HG02571 (cell line): Measurements from ENCODE around the gene ERBB4.
A peak's percentile ranks its signal among the peaks of the same experiment; 100 is the strongest.

Experiments
- ATAC-seq: cut with Tn5 transposase; IDR thresholded peaks from one replicate; pipeline ENCODE4 v1.9.1; 2021; ENCODE audit warnings: mild to moderate bottlenecking, moderate library complexity; ENCODE audit not compliant: unreplicated experiment

ERBB4 gene

GRCh38 chr2:211387734-211388133 is 1150.9 kb downstream of the ERBB4 start:
- no peak for ATAC-seq

- ATAC-seq = no peak
Observed at GRCh38 chr2:211380041-211380440, 1158.6 kb downstream of the ERBB4 start.

- no peak for ATAC-seq
Observed at GRCh38 chr2:211376410-211376809, 1162.2 kb downstream of the ERBB4 start.

- no peak for ATAC-seq
Observed at GRCh38 chr2:211373203-211373602, 1165.4 kb downstream of the ERBB4 start.

GRCh38 chr2:211371465-211371864 is 1167.1 kb downstream of the ERBB4 start:
- no peak for ATAC-seq

GRCh38 chr2:211368467-211368866 is 1170.1 kb downstream of the ERBB4 start:
- no peak for ATAC-seq

GRCh38 chr2:211367711-211368110 is 1170.9 kb downstream of the ERBB4 start:
- peak; percentile 97 for ATAC-seq

- ATAC-seq = no peak
Observed at GRCh38 chr2:211367293-211367692, 1171.3 kb downstream of the ERBB4 start.

- no peak for ATAC-seq
Observed at GRCh38 chr2:211364911-211365310, 1173.7 kb downstream of the ERBB4 start.

- no peak for ATAC-seq
Observed at GRCh38 chr2:211361383-211361782, 1177.2 kb downstream of the ERBB4 start.

GRCh38 chr2:211359347-211359746 is 1179.3 kb downstream of the ERBB4 start:
- ATAC-seq = no peak

GRCh38 chr2:211358504-211358903 is 1180.1 kb downstream of the ERBB4 start:
- no peak for ATAC-seq

- no peak for ATAC-seq
Observed at GRCh38 chr2:211354481-211354880, 1184.1 kb downstream of the ERBB4 start.

- no peak for ATAC-seq
Observed at GRCh38 chr2:211351987-211352386, 1186.6 kb downstream of the ERBB4 start.

GRCh38 chr2:211349031-211349430 is 1189.6 kb downstream of the ERBB4 start:
- ATAC-seq = no peak

- ATAC-seq = no peak
Observed at GRCh38 chr2:211347328-211347727, 1191.3 kb downstream of the ERBB4 start.

- no peak for ATAC-seq
Observed at GRCh38 chr2:211344289-211344688, 1194.3 kb downstream of the ERBB4 start.

GRCh38 chr2:211333377-211333776 is 1205.2 kb downstream of the ERBB4 start:
- no peak for ATAC-seq

GRCh38 chr2:211331736-211332135 is 1206.9 kb downstream of the ERBB4 start:
- no peak for ATAC-seq

GRCh38 chr2:211329882-211330281 is 1208.7 kb downstream of the ERBB4 start:
- ATAC-seq = no peak

- ATAC-seq = no peak
Observed at GRCh38 chr2:211329421-211329820, 1209.2 kb downstream of the ERBB4 start.

- ATAC-seq = no peak
Observed at GRCh38 chr2:211328126-211328525, 1210.5 kb downstream of the ERBB4 start.
